Activated gamma-delta T cell treated with anti-CD3 and anti-CD28 coated beads, Interleukin-2, amount 50 U/mL, for 16 hours (primary cell): ENCODE data around the gene HOXD9.

Experiments
- DNase-seq: peaks from one replicate; pipeline ENCODE4 v3.0.0-alpha.2; 2020; ENCODE audit warnings: low read depth

Gene HOXD9

DNA sequence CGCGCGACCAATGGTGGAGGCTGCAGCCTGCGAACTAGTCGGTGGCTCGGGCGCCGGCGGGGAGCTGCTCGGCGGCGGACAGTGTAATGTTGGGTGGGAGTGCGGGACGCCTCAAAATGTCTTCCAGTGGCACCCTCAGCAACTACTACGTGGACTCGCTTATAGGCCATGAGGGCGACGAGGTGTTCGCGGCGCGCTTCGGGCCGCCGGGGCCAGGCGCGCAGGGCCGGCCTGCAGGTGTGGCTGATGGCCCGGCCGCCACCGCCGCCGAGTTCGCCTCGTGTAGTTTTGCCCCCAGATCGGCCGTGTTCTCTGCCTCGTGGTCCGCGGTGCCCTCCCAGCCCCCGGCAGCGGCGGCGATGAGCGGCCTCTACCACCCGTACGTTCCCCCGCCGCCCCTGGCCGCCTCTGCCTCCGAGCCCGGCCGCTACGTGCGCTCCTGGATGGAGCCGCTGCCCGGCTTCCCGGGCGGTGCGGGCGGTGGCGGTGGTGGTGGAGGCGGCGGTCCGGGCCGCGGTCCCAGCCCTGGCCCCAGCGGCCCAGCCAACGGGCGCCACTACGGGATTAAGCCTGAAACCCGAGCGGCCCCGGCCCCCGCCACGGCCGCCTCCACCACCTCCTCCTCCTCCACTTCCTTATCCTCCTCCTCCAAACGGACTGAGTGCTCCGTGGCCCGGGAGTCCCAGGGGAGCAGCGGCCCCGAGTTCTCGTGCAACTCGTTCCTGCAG lies at the start of gene HOXD9:
TSS of gene HOXD9 (plus strand) at position 37 of the 728 bp plus-strand sequence. CDS start at position 87, 50 bp downstream.
- no peak for DNase-seq

DNA sequence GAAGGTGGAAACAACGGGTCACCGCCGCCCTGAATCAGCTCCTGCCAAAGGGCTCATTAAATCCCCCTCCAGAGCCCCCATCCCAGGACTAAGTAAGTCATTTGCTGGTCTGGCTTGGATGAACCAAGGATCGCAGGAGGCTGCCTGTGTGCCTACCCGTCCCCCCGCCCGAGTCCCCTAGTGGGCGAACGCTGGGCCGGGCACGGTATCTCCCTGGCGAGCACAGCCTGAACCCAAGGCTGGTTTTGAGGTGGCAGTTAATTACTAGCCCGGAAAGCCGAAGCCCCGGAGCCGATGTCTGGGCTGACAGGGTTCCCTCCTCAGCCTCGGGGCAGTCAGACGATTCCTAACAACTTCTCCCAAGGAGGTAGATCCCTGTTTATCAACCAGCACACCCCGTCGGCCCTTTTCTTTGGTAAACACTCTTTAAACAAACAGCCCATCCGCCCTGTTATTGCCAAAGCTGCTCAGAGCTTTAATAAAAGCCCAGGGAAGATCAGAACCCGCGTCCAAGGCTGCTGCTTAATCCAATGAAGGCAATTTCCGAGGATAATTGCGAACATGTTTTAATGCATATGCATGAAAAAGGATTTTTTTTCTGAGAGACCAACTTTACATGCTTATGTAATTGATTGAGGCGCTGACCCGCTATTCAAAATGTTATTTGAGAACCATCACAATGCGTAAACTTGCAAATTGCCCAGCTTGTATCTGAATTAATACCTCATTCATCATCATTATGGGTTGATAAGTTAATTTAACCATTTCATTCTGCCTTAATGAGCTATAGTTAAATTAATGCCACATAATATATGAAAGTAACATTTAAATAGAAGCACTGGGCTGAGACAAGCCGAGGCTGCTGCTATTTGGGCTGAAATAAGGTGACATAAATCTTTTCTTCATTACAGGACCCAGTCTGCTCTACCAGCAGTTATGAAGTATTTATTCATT lies 49.3 kb upstream of the HOXD9 start:
- no peak for DNase-seq

DNA sequence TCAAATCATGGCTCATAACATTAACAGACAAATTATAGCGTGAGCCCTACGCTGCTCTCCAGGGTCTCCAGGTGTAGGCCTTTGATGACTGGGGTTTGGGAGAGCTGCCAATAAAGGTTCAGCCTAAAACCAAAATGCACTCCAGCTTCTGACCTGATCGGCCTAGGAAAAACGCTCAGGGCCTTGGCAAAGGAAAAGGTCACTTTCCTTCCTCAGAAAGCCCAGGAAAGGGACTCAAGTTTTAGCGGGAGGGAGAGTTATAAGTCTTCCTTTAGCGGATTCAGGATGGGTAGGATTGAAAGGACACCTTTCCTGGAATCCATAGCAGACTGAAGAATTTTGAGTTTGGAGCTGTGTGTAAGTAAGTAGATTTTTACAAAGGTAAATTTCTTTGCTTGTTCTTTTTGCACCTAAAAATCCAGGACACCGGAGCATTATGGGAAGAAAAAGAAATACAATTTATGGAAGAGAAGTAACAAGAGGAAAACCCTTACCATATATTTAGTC lies 47.5 kb upstream of the HOXD9 start:
- no peak for DNase-seq

DNA sequence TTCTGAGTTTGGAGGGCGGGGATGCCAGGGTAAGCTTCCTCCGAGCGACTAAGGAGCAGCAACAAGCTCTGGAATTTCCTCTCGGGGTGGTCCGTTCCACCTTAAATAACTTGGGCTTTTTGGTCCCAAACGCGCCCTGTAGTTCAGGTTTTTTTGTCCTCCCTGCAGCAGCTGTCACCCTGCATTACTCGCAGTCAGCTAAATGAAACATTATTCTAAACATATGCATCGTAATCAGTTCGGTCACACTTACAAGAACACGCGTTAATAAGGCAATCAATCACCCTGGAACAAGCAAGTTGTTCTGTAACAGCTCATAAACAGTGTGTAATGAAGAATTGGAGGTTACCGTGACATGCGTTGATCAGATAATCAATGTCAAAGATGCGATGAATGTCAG lies 47.0 kb upstream of the HOXD9 start:
- DNase-seq = no peak

DNA sequence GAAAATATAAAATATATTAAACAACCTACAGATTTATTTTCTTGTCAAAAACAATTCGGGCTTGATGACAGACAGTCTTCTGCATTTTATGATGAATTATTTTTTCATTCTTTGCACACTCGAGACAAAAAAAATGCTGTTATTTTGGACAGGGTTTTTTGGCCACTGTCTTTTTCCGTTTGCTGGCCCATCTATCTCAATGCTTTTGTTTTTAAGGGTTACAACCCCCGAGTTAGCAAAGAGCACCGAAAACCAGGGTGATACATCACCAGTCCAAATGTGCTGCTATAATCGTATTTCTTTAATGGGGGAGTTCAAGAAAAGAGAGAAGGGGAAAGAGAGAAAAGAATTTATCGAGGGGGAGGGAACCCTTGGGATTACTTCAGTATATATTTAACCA lies 46.5 kb upstream of the HOXD9 start:
- DNase-seq = no peak

DNA sequence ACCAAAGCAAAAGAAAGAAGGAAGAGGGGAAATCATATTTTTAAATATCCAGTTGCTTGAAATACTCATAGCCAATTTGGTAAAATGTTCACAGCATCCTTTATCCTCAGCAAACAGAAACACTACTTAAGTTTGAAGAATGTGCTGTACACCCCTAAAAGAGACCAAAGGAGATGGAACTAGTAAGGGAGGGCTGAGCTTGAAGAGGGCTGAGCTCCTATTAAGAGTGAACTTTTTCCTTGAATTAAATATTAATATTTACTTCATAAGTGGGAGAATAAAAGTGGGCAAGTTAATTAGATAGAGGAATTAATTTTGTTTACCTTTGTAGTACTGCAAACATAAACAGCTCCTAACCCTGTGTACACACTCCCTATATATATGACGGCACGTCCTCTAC lies 45.7 kb upstream of the HOXD9 start:
- no peak for DNase-seq

DNA sequence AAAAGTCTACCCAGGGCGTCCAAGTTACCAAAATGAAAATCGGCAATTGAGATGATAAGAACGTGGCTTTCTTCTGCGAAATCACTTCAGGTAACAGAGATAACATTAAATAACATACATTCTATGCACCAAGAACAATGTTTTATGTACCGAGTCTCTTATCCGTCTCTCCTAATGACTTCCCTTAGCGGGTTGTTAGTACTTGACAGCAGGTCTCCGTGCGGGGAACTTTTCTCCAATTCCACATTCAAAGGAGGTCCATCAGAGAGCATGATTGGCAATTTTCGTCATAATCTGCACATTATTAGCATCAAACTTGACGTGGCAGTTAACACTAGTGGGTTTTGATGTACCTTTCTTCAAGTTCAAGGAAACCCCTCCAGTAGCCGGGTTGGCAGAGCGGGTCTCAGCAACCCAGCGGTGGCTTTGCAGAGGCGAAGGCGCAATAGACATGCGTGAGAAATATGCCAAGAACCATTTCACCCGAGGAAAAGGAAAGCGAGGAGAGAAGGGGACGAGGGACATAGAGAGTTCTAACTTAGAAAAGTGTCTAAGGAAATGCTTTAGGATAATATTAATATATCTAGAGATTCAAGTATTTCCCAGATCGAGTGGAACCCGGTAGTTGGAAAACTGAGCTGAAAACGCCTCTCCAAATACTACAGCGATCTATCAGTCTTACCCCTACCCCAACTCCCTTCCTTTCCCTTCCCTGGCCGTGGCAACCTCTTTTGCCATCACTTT lies 43.8 kb upstream of the HOXD9 start:
- no peak for DNase-seq

DNA sequence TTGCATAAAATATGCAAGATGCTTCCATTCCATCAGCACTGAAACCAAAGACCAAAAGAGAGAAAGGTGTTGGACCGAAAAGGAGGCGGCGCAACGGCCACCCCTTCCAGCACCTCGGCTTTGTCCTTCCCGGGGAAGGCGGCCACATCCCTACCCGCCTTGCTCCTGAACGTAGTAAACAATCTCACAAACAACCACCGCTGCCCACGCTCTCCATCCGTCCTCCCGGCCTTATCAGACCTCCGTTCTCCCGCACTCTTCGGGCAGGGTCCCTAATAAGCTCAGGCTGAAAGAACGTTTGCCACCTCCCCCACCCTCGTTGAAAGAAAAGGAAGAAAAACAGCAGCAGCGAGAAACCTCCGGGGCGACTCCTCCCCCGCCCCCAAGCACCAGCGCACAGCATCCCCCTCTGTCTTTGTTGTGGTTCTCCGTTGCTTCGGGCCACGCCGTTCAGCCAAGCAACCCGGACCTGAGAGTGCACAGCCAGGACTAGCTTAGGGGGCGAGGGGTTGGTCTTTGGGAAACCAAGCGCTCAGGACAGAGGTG lies 43.2 kb upstream of the HOXD9 start:
- no peak for DNase-seq

DNA sequence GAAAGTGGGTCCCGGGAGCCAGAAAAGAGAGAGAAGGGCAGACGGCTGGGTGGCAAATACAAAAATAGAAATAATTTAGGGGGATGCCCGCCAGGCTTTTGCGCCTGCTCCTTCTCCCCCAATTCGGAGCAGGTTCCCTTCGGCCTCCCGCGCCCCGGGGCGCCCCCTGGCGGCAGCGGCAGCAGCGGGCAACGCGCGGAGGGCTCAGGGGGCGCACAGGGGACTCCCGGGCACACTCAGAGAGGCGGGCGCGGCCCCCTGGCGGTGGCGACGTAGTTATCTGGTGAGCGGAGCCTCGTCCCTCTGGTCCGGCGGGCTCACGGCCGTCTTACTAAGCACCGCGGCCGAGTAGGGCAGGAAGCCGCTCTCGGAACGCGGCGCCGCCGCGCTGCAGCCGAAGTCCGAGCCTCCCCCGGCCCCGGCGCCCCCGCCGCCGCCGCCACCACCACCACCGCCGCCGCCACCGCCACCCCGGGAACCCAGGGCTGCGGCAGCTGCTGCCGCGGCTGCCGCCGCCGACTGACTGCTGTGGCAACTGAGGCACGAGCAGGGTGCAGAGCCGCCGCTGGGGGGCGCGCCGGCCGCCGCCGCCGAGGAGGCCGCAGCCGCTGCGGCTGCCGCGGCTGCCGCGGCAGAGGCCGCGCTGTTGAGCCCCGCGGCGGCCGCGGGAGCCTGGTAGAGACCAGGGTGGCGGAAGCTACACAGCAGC lies 42.5 kb upstream of the HOXD9 start:
- no peak for DNase-seq

DNA sequence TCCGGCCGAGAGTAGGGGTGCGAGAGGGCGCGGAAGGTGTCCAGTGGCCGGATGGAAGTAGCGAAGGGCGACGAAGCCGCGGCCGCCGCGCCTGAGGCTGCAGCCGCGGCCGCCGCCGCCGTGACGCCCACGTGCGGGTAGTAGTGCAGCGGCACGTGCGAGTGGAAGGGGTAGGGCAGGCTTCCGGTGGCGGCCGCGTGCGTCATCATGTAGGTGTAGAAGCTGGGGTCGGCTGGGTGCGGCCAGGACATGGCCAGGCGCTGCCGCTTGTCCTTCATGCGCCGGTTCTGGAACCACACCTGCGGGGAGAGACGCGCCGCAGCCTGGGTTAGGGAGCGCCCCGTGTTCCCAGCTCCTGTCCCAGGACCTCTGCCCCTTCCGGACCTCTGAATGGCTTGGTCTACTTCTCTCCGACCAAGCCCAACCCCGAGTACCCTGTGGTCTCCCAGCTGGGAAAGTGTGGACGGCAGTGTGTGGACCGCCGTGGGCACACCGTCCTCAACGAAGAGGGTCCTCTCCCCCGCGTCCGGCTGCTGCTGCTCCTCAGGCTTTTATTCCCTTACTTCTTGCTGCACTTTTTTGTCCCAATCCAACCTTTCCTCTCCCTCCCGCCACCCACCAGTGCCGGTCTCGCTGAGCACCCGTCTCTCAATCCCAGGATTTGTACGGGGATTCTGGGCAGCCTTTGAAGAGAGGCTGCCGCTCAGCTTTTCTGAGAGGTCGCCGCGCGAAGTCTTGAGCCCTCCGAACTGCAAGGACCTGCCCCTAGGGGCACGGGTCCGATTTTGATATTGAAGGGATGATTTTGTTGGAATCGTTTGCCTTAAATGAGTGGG lies 41.8 kb upstream of the HOXD9 start:
- DNase-seq = no peak

DNA sequence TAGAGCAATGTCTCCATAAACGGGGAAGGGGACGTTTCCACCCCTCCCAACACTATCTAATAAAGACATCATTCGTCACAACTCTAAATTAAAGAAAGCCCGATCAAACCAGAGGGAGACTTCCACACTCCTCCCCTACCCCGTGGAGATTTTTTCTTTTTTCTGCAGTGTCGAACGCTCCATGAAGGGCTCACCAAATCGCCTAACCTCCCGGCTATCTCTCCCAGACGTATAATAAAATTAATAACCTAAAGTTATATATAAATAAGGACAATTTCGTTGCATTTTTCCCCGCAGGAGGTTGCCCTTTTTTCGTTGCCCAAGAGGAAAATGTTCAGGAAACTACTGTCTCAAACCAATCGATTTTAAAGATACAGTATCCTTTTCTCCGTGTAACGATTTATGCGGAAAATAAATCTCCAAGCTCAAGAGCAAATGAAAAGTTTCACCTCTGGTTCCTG lies 41.1 kb upstream of the HOXD9 start:
- DNase-seq = no peak

DNA sequence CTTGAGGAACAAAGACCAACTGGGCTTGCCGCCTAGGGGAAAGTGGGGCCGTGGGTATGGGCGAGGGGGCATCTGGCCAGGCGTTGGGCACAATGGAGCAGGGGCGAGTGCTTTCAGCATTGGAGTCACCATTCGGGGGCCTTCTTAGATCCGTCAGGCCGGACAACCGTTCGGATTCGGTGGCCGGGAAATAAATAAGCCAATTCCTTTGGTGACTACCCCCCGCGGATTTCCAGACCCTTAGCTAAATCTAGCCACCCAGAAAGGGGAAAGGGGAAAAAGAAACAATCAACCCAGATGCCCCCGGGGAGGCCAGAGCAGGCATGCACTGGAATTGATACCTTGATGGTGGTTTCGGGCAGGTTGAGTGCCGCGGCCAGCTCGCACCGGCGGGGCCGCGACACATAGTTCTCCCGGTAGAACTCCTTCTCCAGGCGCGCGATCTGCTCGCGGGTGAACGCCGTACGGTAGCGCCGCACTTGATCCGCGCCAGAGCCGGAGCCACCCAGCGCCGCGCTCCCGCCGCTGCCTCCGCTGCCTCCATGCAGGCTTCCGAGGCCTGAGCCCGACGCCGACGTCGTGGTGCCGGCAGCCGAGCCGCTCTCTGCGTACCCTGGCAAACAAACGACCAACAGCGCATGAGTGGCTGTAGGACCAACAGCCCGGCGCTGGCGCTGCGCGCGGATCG lies 40.5 kb upstream of the HOXD9 start:
- DNase-seq = no peak

DNA sequence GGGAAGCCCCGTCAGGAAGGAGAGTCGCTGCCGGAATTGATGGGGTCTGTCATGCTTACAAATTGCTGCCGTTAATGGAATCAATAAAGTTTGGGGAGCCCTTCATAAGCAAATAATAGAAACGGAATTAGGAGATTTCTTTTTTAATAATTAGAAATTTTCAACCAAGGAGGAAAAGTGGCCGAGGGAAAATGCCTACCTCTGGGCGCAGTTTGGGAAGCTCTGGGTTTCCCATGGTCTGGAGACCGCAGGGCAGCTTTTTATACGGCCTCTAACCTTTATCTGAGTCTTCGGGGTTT lies 40.0 kb upstream of the HOXD9 start:
- DNase-seq = no peak

DNA sequence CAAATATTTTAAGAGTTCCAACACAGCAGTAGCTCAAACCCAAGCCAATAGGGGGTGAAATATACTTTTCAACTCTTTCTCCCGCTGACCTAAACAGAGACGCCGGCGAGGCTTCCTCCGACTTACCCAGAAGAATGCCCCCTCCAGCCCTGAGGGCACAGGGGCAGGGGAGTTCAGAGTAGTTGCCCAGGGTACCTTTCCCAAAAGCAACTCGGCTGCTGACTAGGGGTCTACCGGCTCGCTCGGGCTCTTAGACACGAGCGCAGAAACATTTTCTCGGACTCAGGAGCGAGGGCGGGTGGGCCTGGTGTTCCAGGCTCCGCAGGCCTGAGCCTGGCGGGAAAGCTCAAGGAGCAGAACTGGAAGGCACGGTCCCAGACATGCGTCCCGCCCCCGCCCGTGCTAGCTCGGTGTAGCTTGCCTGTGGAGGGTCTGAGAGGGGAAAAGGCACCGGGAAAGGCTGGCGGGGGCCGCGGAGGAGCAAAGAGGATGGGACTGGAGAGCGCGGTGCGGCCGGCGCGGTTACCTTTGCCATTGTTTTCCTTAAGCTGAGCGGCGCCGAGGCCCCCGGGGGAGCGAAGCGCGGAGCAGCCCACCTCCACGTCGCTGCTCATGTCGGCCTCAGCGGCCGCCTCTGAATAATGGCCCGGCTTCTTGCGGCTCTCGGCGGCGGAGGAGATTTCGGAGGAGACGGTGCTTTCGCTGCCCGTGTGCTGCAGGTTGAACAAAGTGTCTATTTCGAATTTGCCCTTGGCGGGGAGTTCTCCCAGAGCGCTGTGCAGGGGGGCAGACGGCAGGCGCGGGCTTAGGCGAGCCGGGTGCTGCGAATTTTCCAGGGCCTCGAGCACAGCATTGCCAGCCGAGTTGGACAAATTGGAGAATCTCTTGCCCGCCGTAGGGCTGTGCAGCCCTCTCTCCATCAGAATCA lies 39.4 kb upstream of the HOXD9 start:
- no peak for DNase-seq

DNA sequence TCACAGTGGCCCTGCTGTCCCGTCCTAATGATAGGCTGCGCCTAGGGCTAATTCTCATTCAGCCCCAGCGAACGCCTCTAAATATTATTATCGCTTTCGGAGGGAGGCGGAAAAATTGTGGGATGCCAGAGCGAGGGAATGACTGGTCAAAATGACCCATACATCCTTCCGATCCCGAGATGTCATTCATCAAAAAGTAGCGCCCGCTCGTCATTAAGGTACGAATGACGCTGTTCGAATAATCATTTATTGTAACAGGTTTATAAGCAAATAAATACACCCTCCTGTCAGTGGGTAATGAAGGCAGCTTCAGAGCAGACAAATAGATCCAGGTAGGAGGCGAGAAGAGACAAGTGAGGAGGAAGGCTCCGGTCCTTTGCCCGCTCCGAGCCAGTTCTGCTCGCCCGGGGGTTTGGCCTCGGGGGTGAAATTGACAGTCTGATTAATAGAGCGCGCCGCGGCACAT lies 38.7 kb upstream of the HOXD9 start, which contains the start of gene EVX2:
TSS of gene EVX2 (minus strand) at position 167 of the 466 bp plus-strand sequence. CDS start 186 bp downstream, outside the sequence.
- DNase-seq = no peak

DNA sequence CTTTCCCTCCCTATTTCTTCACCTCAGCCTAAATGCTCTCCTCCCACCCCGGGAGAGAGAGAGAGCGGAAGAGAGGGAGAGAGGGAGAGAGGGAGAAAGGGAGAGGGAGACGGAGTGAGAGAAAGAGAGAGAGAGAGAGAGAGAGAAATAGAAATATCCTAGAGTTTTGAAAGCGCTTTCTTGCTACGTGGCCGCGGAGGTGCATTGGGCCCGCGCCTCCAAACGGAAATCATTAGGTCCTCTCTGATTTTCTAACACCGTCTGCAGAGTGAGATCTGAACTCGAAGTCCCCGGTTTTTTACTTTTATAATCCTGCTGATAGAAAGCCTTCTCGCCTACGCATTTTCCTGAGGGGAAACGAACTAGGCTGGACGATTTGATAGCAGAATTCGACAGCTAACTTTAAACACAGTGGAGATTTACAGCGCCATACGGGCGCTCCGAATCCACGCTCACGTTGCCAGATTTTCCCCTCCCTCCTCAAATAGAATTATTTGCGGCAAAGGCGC lies 37.9 kb upstream of the HOXD9 start:
- no peak for DNase-seq

DNA sequence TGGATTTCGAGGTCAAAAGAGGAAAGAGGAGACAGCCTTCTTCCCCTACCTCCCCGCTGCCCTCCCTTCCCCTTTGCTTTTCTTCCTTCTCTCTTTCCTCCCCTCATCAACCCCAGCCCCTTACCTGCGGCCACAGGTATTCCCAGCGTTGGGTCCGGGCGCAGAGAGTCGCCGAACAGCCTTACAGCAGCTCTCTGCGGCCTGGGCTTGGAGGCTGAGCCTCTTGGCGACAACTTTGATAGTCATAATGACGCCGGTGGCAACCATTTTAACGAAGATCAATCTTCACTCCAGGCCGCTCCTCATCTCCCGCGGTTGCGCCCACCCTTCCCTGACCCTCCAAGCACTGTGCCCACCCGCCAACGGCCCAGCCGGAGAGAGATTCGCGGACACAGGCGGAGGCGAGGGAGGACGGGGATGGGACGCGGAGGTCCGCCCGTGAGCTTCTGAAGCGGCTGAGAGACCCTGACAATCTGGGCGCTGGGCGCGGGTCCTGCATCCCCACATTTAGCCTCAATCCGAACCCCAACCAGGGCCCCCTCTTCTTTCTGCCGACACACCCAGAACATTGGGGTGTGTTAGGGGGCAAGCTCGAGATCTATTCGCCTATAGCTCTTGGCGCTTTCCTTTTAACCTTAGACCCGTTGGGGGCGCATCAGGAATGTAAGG lies 37.3 kb upstream of the HOXD9 start:
- no peak for DNase-seq
